ENCODE measurements around the gene VKORC1.
"Not testable (repeated sequence)": the region's sequence is repeated elsewhere in the genome, so short reads cannot be mapped to it uniquely, and the experiment has no call there.

The VKORC1 gene

GRCh38 chr16:31094424-31095120 is at the start of gene VKORC1:
TSS of gene VKORC1 (minus strand) at chr16:31094797. CDS start at chr16:31094729, 68 bp downstream.
- Histone ChIP-seq H3K27me3 (replicated peaks; ENCODE audit: control insufficient read depth, insufficient read depth, low read length) (no peaks in the 10 kb centered on the region), H3K4me3 (ENCODE audit: low read length) (peak within 1 kb of the TSS; percentile 88), H3K36me3 (ENCODE audit: control insufficient read depth, insufficient read depth, low read length, severe bottlenecking) (peaks cover 10% of the 10 kb centered on the region), H3K4me1 (ENCODE audit: control insufficient read depth, insufficient read depth, low read length) (peaks cover 26% of the 10 kb centered on the region), H3K9ac (ENCODE audit: low read length) (peak within 1 kb of the TSS; percentile 92), H3K9me3 (ENCODE audit: control insufficient read depth, low read length) (no peaks in the 10 kb centered on the region)
- peak; percentile 98 for DNase-seq (ENCODE audit: low read depth)

DNA sequence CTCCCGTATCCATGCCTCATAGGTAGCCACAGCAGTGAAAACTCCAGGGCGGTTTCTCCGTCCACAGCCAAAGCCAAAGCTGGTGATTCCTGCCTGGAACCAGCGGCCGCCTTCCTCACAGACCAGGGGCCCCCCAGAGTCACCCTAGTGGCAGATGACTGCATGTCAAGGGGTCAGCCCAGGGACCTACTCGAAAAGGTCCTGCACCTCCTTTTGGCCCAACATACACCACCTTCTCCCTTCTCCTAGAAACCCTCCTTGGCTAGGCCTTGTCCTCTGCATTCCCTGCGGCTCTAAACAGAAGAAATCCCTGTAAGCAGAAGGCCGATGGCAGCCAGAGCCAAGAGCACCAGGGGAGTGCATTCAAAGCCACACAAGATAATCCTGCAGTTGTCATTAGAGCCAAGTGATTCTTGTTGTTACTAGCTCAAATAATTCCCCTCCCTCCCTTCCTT is 49.1 kb upstream of the VKORC1 start:
- no peak for DNase-seq (ENCODE audit: low read depth)

DNA sequence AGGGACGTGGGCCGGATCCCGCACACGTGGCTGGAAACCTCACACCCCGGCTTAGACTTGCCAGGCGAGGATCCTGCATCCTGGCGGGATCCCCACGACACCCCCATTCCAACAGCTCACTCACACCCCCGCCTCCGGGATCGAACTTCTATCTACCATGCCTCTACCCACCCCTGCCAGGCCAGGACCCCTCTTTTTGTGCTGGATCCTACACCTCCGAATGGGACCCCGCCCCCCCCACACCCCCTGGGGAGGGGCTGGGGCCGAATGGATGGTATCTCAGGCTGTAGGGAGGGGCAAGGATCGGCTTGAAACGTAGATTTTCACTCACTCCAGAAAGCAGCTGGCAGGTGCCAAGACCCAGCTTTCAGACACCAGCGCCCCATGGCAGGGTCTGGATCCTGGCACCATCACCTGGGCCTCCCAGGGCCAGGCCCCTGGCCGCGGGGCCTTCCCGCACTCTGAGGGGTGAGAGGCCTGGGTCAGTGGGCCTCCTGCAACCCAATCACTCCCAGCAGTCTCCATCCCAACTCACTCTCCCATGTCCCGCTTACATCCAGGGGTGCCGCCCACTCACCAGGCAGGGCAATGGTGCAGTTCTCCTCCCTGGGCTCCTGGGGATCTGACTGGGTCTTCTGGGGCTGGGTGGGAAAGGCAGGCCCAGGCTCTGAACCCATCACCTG is 48.6 kb upstream of the VKORC1 start:
- no peaks in the 10 kb centered on the region for H3K36me3 ChIP-seq (ENCODE audit: control insufficient read depth, insufficient read depth, low read length, severe bottlenecking)
- H3K4me1 ChIP-seq (ENCODE audit: control insufficient read depth, insufficient read depth, low read length), result peaks cover 23% of the 10 kb centered on the region
- DNase-seq (ENCODE audit: low read depth), result no peak
- peaks cover 22% of the 10 kb centered on the region for H3K27me3 ChIP-seq (replicated peaks; ENCODE audit: control insufficient read depth, insufficient read depth, low read length)
- H3K9me3 ChIP-seq (ENCODE audit: control insufficient read depth, low read length), result no peaks in the 10 kb centered on the region
- peak overlapping the region; percentile 81 for H3K9ac ChIP-seq (ENCODE audit: low read length)
- peak overlapping the region; percentile 78 for H3K4me3 ChIP-seq (ENCODE audit: low read length)

More for the DNA sequence above, 49.1 kb upstream of the VKORC1 start:
- Histone ChIP-seq H3K27me3 (replicated peaks; ENCODE audit: control insufficient read depth, insufficient read depth, low read length) (peaks cover 28% of the 10 kb centered on the region), H3K9me3 (ENCODE audit: control insufficient read depth, low read length) (no peaks in the 10 kb centered on the region), H3K9ac (ENCODE audit: low read length) (no peak overlapping the region), H3K36me3 (ENCODE audit: control insufficient read depth, insufficient read depth, low read length, severe bottlenecking) (no peaks in the 10 kb centered on the region), H3K4me1 (ENCODE audit: control insufficient read depth, insufficient read depth, low read length) (peaks cover 17% of the 10 kb centered on the region), H3K4me3 (ENCODE audit: low read length) (no peak overlapping the region)

DNA sequence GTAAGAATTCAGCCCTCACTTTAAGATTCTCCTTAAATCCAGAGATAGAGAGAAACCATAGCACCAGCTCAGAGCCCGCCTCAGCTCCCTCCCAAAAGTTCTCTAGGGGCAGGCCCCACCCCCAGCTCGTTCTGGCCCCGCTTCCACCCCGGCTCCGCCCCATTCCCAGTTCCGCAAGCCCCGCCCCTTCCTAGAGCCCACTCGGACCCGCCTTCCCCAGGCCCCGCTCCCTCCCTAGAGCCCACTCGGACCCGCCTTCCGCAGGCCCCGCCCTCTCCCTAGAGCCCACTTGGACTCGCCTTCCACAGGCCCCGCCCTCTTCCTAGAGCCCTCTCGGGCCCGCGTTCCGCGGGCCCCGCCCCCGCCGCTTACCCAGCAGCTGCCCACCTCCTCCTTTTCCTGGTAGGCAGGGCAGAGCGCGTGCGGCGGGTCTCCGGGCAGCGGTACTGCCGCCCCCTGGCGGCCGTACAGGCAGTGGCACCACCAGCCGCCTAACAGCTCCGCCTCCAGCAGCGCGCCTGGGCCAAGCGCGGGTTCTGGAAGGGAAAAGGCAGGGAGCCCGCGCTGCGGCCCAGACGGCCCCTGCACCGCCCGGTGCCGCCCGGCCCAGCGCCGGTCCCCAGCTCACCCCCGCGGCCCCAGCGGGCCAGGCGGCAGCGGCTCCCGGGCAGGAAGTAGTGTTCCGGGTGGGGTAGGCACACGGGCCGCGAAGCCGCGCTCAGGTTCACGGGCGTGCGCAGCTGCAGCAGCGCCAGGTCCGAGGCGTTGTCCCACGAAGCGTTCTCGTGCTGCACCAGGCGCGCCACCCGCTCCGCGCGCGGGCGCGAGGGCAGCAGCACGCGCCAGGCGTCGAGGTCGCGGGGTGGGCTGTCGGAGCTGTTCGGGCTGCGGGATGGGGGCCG is 47.8 kb upstream of the VKORC1 start:
- Histone ChIP-seq H3K4me1 (ENCODE audit: control insufficient read depth, insufficient read depth, low read length) (peaks cover 24% of the 10 kb centered on the region), H3K4me3 (ENCODE audit: low read length) (peak overlapping the region; percentile 78)

DNA sequence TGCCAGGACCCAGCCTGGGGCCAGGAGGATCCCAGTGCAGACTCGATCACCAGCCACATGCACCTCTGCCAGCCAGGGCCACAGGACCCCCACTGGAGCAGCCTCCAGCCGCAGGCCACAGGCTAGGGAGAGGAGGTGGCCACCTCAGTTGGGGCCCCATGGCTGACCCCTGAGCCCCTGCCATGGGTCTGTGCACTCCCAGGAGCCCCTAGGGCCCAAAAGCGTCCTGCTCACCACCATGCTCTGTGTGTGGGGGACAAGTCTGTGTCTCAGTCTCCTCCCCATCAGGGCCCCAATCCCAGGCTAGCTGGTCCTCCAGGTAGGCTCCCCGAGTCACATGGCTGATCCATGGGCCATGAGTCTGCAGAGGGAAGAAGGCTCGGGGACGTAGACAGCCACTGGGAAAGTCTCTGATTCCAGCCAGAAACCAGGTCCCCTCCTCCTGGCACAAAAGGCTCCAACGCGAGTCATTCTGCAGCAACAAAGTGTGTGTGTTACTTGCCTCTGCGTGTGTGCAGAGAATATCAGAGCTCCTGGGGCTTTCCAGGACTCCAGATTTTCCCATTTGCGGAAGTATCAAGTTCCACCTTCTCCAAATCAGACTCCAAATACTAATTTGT is 47.0 kb upstream of the VKORC1 start:
- Histone ChIP-seq H3K4me3 (ENCODE audit: low read length) (peak overlapping the region; percentile 71), H3K36me3 (ENCODE audit: control insufficient read depth, insufficient read depth, low read length, severe bottlenecking) (no peaks in the 10 kb centered on the region), H3K9ac (ENCODE audit: low read length) (peak overlapping the region; percentile 73), H3K4me1 (ENCODE audit: control insufficient read depth, insufficient read depth, low read length) (peaks cover 24% of the 10 kb centered on the region), H3K27me3 (replicated peaks; ENCODE audit: control insufficient read depth, insufficient read depth, low read length) (peaks cover 7% of the 10 kb centered on the region), H3K9me3 (ENCODE audit: control insufficient read depth, low read length) (no peaks in the 10 kb centered on the region)
- DNase-seq (ENCODE audit: low read depth), result no peak

More for the DNA sequence above, 47.8 kb upstream of the VKORC1 start:
- H3K36me3 ChIP-seq (ENCODE audit: control insufficient read depth, insufficient read depth, low read length, severe bottlenecking), result no peaks in the 10 kb centered on the region
- H3K27me3 ChIP-seq (replicated peaks; ENCODE audit: control insufficient read depth, insufficient read depth, low read length), result peaks cover 15% of the 10 kb centered on the region
- H3K9me3 ChIP-seq (ENCODE audit: control insufficient read depth, low read length), result no peaks in the 10 kb centered on the region
- peak overlapping the region; percentile 81 for H3K9ac ChIP-seq (ENCODE audit: low read length)
- peak; percentile 100 for DNase-seq (ENCODE audit: low read depth)

GRCh38 chr16:31141071-31141469 is 46.5 kb upstream of the VKORC1 start:
- not testable (repeated sequence) for H3K36me3 ChIP-seq (ENCODE audit: control insufficient read depth, insufficient read depth, low read length, severe bottlenecking); DNase-seq (ENCODE audit: low read depth); H3K9me3 ChIP-seq (ENCODE audit: control insufficient read depth, low read length); H3K27me3 ChIP-seq (replicated peaks; ENCODE audit: control insufficient read depth, insufficient read depth, low read length)
- peaks cover 24% of the 10 kb centered on the region for H3K4me1 ChIP-seq (ENCODE audit: control insufficient read depth, insufficient read depth, low read length)
- H3K4me3 ChIP-seq (ENCODE audit: low read length), result peak overlapping the region; percentile 71
- peak overlapping the region; percentile 73 for H3K9ac ChIP-seq (ENCODE audit: low read length)

- Histone ChIP-seq H3K27me3 (replicated peaks; ENCODE audit: control insufficient read depth, insufficient read depth, low read length) (peaks cover 5% of the 10 kb centered on the region), H3K9me3 (ENCODE audit: control insufficient read depth, low read length) (no peaks in the 10 kb centered on the region), H3K4me3 (ENCODE audit: low read length) (no peak overlapping the region), H3K9ac (ENCODE audit: low read length) (no peak overlapping the region), H3K36me3 (ENCODE audit: control insufficient read depth, insufficient read depth, low read length, severe bottlenecking) (no peaks in the 10 kb centered on the region), H3K4me1 (ENCODE audit: control insufficient read depth, insufficient read depth, low read length) (peaks cover 30% of the 10 kb centered on the region)
- DNase-seq (ENCODE audit: low read depth), result no peak
Observed at GRCh38 chr16:31138621-31139578, 44.3 kb upstream of the VKORC1 start.

DNA sequence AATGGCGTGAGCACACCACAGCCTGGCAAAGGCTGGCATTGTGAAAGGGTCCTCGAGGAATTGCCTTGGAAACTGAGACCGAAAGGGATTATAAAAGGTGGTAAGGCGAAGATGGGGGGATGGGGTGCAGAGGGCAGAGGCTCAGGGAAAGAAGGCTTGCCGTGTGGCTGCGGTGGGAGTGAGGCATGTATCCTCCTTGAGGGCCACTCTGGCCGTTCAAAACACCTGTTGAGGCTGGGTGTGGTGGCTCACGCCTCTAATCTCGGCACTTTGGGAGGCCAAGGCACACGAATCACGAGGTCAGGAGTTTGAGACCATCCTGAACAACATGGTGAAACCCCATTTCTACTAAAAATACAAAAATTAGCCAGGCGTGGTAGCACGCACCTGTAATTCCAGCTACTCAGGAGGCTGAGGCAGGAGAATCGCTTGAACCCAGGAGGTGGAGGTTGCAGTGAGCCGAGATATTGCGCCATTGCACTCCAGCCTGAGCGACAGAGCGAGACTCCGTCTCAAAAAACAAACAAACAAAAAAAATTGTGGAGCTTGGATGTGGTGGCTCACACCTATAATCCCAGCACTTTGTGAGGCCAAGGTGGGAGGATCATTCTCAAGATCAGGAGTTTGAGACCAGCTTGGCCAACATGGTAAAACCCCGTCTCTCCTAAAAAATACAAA is 42.4 kb upstream of the VKORC1 start:
- not testable (repeated sequence) for DNase-seq (ENCODE audit: low read depth); H3K9ac ChIP-seq (ENCODE audit: low read length); H3K36me3 ChIP-seq (ENCODE audit: control insufficient read depth, insufficient read depth, low read length, severe bottlenecking); H3K9me3 ChIP-seq (ENCODE audit: control insufficient read depth, low read length); H3K27me3 ChIP-seq (replicated peaks; ENCODE audit: control insufficient read depth, insufficient read depth, low read length); H3K4me3 ChIP-seq (ENCODE audit: low read length)
- peaks cover 27% of the 10 kb centered on the region for H3K4me1 ChIP-seq (ENCODE audit: control insufficient read depth, insufficient read depth, low read length)

DNA sequence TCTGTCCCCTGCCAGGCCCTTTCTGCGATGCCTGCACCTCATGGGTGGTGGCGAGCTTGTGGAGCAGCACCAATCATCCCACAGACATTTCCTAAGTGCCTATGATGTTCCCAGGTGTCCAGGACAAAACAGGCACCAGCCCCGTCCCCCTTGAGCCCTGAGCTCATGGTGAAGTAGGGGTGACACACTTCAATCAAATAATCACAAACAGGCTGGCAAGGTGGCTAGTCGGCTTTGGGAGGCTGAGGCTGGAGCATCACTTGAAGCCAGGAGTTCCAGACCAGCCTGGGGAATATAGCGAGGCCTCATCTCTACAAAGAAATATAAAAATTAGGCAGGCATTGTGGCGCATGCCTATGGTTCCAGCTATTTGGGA is 41.7 kb upstream of the VKORC1 start:
- H3K4me3 ChIP-seq (ENCODE audit: low read length), result no peak overlapping the region
- no peak overlapping the region for H3K9ac ChIP-seq (ENCODE audit: low read length)
- no peaks in the 10 kb centered on the region for H3K9me3 ChIP-seq (ENCODE audit: control insufficient read depth, low read length)
- H3K4me1 ChIP-seq (ENCODE audit: control insufficient read depth, insufficient read depth, low read length), result peaks cover 21% of the 10 kb centered on the region
- peaks cover 8% of the 10 kb centered on the region for H3K36me3 ChIP-seq (ENCODE audit: control insufficient read depth, insufficient read depth, low read length, severe bottlenecking)
- DNase-seq (ENCODE audit: low read depth), result no peak
- H3K27me3 ChIP-seq (replicated peaks; ENCODE audit: control insufficient read depth, insufficient read depth, low read length), result peaks cover 5% of the 10 kb centered on the region

Data from adipocyte (in vitro differentiated cells).